Fibroblast of skin of scalp (primary cell): Measurements from ENCODE around the gene MEIS2.

Source experiments
- DNase-seq: peaks from one replicate; pipeline ENCODE4 v3.0.0-alpha.2; 2013

MEIS2 gene

DNA sequence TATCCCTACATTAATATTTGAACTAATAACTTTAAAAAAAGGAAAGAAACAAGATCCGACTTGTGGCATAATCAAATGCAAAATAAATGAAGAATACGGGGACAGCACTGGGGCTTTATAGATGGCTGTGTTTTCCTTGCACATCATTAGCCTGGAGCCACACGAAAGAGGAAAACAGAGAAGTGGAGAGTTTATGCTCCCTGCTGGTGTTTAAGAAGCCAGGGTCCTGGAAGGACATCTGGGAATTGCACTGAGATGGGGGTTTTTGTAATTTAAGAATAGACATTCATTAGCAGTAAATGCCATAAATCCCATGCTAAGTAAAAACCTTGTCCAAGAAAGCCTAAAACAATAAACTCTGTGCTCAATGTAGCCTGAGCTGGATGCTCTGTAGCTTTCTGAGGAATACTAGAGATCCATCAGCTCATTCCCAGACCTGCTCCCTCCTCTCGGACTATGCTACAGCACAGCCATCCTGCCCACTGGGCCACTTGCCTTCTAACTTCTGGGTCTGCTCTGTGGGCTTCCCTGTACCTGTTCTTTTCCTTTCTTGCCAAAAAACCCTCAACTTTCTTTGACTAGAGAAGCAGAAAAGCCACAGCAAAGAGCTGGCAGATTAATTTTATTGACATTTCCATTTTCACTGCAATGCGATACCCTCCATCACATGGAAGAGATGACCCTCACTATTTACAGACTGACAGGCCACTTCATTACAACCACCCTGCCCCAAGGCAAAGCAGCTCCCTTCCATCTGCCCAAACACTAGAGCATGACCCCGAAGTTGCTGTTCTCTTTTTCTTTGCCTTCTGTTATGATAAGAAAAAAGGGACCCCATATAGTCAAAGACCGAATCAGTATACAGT is 62.3 kb downstream of the MEIS2 start:
- DNase-seq = no peak

DNA sequence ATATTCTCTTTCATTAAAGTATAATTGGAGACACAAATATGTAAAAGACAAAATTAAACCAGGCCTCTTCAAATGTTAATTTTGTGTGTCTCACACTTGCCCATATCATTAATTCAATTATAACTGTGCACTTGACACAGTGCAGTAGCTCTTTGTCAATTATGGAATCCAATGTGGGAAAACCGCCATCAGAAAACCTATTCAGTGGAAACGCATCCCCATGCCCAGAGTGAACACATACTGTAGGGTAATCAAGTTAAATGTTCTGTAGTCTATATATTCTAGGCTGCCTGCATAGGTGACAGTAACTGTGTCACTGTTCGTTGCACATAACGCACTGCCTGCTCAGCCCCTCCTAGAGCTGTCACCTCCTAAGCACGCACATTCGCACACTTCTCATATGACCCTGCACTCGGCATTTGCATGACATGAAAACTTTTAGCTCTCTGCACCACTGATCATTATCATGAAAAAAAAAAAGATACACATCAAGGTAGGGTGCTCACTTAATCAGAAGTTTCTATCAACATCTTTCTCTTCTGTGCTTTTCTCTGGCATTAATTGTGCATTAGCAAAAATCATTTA is 63.2 kb downstream of the MEIS2 start:
- DNase-seq = no peak

- DNase-seq = no peak
These were observed 65.3 kb downstream of the MEIS2 start for GRCh38 chr15:37034835-37035748.

DNA sequence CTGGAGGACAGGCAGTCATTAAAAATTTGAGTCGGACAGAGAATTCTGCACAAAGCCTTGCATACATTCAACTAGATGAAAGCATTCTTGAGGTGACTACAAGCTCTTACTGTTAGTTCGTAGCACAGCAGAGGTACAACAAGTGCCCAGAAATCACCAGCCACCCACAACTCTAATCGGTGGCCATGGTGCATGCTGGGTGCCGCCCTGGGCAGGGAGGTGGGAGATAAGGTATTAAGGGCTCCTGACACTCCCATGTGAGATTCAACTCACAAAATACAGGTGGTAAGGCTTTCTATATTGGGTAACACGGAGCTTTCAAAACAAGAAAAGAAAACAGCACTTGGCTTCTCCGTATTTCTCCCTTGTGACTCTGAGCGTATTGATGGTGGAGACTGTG is 66.0 kb downstream of the MEIS2 start:
- DNase-seq = no peak

DNA sequence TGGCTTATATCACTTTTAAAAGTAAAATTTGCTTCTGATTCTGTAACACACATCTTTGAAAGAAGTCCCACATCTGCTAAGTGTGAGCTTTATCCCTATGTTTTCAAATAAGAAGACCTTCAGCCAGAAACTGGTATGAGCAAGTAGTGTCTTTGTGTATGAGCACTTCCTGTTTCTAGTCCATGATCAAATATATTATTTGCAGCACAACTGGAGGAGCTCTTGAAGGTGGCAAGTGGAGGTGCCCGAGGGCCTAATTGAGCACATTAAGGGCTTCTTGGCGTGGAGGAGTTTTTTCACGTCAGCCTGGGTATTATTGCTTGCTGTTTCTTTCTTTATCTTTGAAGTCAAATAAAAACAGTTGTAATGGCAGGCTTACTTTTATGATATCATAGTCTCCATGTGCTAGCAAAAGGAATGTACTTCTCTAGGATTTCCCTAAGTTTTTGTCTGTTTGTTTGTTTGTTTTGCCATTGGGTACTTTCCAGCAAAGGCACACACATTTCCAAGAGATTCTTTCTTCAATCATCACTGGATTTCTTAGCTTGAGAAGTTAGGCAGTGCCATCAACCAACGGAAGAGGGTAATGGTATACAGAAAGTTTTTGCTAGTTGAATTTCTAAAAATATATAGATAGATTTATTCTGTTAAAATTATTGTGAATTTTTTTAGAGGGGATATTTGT is 68.1 kb downstream of the MEIS2 start:
- DNase-seq = no peak

DNA sequence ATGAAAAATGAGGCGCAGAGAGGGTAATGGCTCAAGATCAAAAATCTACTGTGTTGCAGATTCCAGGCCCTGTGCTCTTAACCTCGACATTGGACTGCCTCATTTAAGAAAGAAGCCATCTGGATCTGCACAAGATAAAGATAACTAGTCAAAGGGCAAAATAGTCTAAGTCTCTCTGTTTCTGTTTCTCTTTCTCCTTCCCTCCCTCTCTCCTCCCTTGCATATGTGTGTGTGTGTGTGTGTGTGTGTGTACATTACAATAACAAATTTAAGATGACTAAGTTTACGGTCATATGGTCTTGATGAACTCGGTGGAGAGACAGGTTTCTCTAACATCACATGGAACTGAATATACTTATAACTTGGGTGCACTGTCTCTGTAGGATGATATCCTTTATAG is 69.2 kb downstream of the MEIS2 start:
- DNase-seq = peak; percentile 69

DNA sequence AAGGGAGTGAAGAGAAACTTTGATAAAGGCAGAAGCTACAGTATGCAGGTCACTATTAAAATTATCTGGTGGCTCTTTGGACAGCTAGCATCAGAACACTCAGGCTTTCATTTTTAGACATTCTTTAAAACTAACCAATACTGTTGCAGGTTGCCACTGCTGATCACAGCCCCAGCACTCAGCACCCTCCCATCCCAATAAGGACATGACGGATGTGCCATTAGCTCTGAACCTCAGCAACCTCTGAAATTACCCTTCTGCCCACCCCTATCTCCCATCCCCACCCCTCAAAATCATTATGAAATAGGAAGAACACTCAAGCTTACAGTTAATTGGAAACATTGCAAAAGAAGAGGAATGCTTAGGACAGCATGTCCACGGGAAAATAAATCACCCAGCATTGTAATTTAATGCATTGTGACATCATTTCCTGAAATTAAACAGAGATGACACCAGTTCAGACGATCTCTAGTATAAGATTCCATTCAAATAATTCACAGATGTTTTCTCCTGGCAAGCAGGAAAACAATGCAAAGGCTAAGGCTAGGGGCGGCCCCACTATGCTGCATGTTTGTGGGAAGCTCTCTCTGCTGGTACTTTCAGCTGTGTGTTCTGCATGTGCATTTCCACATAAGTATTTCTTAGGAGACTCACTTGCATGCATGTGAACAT is 71.6 kb downstream of the MEIS2 start:
- DNase-seq = peak; percentile 82

DNA sequence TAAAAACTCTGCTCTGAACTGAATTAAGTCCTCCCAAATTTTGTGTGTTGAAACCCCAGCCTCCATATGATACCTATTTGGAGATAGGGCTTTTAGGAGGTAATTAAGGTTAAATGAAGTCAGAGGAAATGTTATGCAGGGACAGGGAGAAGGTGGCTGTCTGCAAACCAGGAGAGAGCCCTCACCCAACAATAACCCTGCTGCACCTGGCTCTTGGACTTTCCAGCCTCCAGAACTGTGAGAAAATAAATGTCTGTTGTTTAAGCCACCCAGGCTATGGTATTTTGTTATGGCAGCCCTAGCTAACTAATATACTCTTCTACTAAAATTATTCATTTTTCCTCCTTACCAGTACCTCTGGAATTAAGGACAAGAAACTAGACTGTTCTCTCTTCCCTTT is 79.5 kb downstream of the MEIS2 start:
- no peak for DNase-seq

- DNase-seq = no peak
These were observed 80.6 kb downstream of the MEIS2 start for GRCh38 chr15:37019479-37020433.

DNA sequence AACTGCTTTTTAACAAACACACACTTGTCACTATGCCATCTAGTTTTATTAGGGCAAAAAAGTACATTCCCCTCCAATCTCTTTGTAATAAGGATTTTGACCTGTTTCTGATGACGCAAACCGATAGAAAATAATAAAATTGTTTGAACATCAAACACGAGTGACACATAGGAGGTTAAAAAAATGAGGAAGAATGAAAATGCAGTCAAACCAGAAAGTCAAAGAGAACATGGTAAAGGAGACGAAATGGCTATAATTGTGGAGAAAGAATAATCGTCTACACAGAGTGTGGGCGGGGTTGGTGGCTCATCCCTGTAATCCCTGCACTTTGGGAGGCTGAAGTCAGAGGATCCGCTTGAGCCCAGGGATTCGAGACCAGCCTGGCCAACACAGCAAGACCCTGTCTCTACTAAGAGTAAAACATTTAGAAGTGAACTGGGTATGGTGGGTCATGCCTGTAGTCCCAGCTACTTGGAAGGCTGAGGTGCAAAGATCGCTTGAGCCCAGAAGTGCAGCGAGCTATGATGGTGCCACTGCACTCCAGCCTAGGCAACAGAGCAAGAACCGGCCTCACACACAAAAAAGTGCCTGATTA is 83.2 kb downstream of the MEIS2 start:
- no peak for DNase-seq

- peak; percentile 75 for DNase-seq
These were observed 84.1 kb downstream of the MEIS2 start for GRCh38 chr15:37016231-37016630.

DNA sequence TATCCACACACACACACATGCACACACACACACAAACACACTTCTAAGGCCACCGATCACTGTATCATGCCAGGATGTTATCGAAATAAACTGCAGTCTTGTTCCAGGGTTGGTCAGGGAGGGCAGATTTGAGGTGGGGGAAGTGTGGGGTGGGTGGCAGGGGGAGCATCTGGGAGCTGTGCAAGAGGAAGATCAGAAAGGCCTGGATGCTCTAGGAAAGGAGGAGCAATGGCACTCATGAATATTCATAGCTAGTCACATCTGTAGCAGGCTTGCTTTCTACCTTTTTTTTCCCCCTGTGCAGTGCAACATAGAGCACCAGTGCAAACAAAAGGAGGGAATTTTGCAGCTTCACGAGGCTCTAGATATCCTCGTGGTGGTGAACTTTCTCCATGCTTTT is 84.9 kb downstream of the MEIS2 start:
- no peak for DNase-seq

DNA sequence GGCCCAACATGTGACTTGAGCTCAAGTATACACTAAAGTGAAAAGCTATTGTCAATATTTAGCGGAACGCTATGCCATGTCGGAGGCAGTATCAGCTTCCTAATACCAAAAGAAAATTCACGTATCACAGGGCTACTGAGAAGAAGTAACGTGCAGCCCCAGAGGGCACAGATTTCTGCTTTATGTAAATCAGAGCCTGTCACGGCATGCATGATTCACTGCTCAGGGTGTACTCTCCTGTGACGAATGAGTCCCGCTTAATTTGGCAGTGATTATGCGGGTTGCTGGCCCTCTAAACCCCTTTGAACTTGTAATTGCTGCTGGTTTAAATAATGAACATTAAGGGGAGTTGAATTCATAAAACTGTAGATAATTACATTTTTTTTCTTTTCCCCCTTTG is 85.3 kb downstream of the MEIS2 start:
- DNase-seq = peak; percentile 77

DNA sequence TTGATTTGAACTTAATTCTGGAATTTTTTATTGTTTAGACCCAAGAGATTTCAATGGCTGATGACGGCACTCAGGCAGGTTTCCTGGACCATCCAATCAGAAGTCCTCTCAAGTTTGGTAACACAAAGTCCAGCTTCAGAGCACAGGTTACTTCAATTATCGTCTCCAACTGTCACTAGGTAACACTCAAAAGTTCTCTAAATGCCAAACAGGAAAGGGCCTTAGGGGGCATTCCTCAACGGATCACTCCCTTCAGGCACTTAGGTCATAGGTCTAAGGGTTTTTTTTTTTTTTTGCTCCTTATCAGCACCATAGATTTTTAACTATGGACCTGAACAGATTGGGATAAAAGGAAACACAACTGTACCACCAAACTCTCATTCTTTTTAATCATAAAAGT is 85.8 kb downstream of the MEIS2 start:
- DNase-seq = no peak

- no peak for DNase-seq
These were observed 86.2 kb downstream of the MEIS2 start for GRCh38 chr15:37014137-37014536.

DNA sequence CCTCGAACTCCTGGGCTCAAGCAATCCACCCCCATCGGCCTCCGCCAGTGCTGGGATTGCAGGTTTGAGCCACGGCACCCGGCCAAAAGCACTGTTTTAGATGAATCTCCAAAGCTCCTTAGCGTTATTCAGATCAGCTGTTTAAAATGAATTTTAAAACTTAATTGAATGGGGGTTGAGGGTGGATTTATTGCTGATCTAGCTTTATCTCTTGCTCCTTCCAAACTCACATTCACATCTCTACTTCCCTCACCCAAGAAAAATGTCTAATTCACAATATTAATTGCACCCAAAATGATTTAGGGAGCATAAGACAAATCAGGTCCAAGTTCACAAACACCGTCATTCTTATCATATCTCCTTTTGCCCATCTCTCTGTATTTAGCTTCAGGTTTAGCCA is 89.8 kb downstream of the MEIS2 start:
- DNase-seq = no peak

- DNase-seq = no peak
These were observed 91.1 kb downstream of the MEIS2 start for GRCh38 chr15:37009288-37009687.

DNA sequence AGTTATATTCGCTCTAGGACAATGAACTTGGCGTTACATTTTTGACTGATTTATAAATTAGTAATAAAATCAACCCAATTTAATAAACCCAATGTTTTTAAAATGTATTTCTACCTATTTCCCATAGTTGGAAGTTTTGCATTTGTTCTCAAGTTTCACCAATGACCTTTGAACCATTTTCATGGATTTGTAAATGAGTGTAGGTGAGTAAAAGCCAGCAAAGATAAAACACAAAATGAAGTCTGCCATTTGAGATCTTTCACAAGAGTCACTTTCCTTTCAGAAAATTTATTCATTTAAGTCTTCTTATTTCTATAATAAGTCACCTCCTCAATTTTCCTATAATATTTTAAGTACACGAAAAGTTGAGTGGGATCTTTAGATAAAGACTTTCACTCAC is 92.1 kb downstream of the MEIS2 start:
- no peak for DNase-seq

- DNase-seq = peak; percentile 67
These were observed 93.0 kb downstream of the MEIS2 start for GRCh38 chr15:37007301-37007700.

GRCh38 chr15:37004981-37005735 is 95.2 kb downstream of the MEIS2 start:
- DNase-seq = no peak
